Mesenchymal stem cell (in vitro differentiated cells and primary cell): Measurements from ENCODE around the gene TMEM214. TPM values are rescaled to one million over a fixed set of nuclear protein-coding genes. Genes with fewer than 3 reads are reported as not detected.

Experiments used
- DNase-seq: peaks from one replicate; pipeline ENCODE4 v3.0.0-alpha.2; 2013
- H2AFZ ChIP-seq: one replicate; pipeline ENCODE4 v1.6.1; 2013; ENCODE audit warnings: low read depth, mild to moderate bottlenecking, control low read depth, inconsistent platforms, low read length, moderate library complexity
- H2AK5ac ChIP-seq: 2 replicates; pipeline ENCODE4 v1.6.1; 2013; ENCODE audit warnings: low read length, moderate library complexity, mild to moderate bottlenecking, inconsistent platforms; ENCODE audit not compliant: severe bottlenecking
- H2BK120ac ChIP-seq: one replicate; pipeline ENCODE4 v1.6.1; 2013; ENCODE audit warnings: low read depth, mild to moderate bottlenecking, inconsistent platforms, low read length, moderate library complexity
- H2BK12ac ChIP-seq, 2 experiments: one replicate each; pipeline ENCODE4 v1.6.1; 2013; ENCODE audit warnings: inconsistent platforms in 2 of 2, low read length in 2 of 2, mild to moderate bottlenecking in 2 of 2, moderate library complexity in 2 of 2, control low read depth in 1 of 2
- H2BK15ac ChIP-seq: one replicate; pipeline ENCODE4 v1.6.1; 2013; ENCODE audit warnings: mild to moderate bottlenecking, low read depth, inconsistent platforms; ENCODE audit not compliant: poor library complexity, severe bottlenecking
- H2BK5ac ChIP-seq: 2 replicates; pipeline ENCODE4 v1.6.1; 2013; ENCODE audit warnings: low read depth, mild to moderate bottlenecking, low read length, control low read depth, inconsistent platforms; ENCODE audit not compliant: poor library complexity, severe bottlenecking
- H3K14ac ChIP-seq, 2 experiments: one replicate each; pipeline ENCODE4 v1.6.1; 2013; ENCODE audit warnings: inconsistent platforms in 2 of 2, low read length in 2 of 2, control low read depth in 1 of 2, mild to moderate bottlenecking in 1 of 2, moderate library complexity in 1 of 2
- H3K18ac ChIP-seq, 2 experiments: one replicate each; pipeline ENCODE4 v1.6.1; 2013; ENCODE audit warnings: inconsistent platforms in 2 of 2, low read length in 2 of 2, control low read depth in 1 of 2, low read depth in 1 of 2, mild to moderate bottlenecking in 1 of 2
- H3K23ac ChIP-seq, 2 experiments: one replicate each; pipeline ENCODE4 v1.6.1; 2013; ENCODE audit warnings: inconsistent platforms in 2 of 2, low read length in 2 of 2, mild to moderate bottlenecking in 2 of 2, moderate library complexity in 2 of 2, control low read depth in 1 of 2
- H3K27ac ChIP-seq: 2 replicates; pipeline ENCODE4 v1.5.1; 2013; ENCODE audit warnings: mild to moderate bottlenecking, moderate library complexity, low read length, control low read depth, inconsistent platforms; ENCODE audit not compliant: poor library complexity, severe bottlenecking
- H3K27me3 ChIP-seq, 2 experiments: 2 replicates each; pipeline versions ENCODE4 v1.6.1 to v1.7.0; 2013; ENCODE audit warnings: low read length in 2 of 2, mild to moderate bottlenecking in 2 of 2, moderate library complexity in 2 of 2, control low read depth in 1 of 2, inconsistent platforms in 1 of 2; ENCODE audit not compliant: control insufficient read depth in 1 of 2, insufficient read depth in 1 of 2
- H3K36me3 ChIP-seq, 2 experiments: 2 replicates each; pipeline versions ENCODE4 v1.6.1 to v1.7.0; 2013; ENCODE audit warnings: low read length in 2 of 2, control low read depth in 1 of 2, inconsistent platforms in 1 of 2, low read depth in 1 of 2, mild to moderate bottlenecking in 1 of 2; ENCODE audit not compliant: insufficient read depth in 2 of 2, control insufficient read depth in 1 of 2
- H3K4ac ChIP-seq, 2 experiments: one replicate each; pipeline ENCODE4 v1.6.1; 2013; ENCODE audit warnings: inconsistent platforms in 2 of 2, low read length in 2 of 2, mild to moderate bottlenecking in 2 of 2, moderate library complexity in 2 of 2, control low read depth in 1 of 2, low read depth in 1 of 2
- H3K4me1 ChIP-seq: 2 replicates; pipeline ENCODE4 v1.6.1; 2013; ENCODE audit warnings: low read depth, low read length, control low read depth; ENCODE audit not compliant: control insufficient read depth, insufficient read depth
- H3K4me2 ChIP-seq: 2 replicates; pipeline ENCODE4 v1.6.1; 2013; ENCODE audit warnings: low read length, mild to moderate bottlenecking, inconsistent platforms; ENCODE audit not compliant: poor library complexity, severe bottlenecking
- H3K4me3 ChIP-seq, 2 experiments: 2 replicates each; pipeline versions ENCODE4 v1.5.1 to v1.7.0; 2013; ENCODE audit warnings: low read length in 2 of 2, mild to moderate bottlenecking in 2 of 2, control low read depth in 1 of 2, low read depth in 1 of 2; ENCODE audit not compliant: insufficient read depth in 1 of 2
- H3K79me1 ChIP-seq: replicated peaks from 2 replicates; pipeline ENCODE4 v1.6.1; 2013; ENCODE audit warnings: mild to moderate bottlenecking, control low read depth, low read length, inconsistent platforms; ENCODE audit not compliant: poor library complexity, severe bottlenecking
- H3K9ac ChIP-seq: 2 replicates; pipeline ENCODE4 v1.7.0; 2013; ENCODE audit warnings: mild to moderate bottlenecking, low read length, moderate library complexity
- H3K9me3 ChIP-seq: 2 replicates; pipeline ENCODE4 v1.7.0; 2013; ENCODE audit warnings: mild to moderate bottlenecking, low read length; ENCODE audit not compliant: control insufficient read depth
- H4K8ac ChIP-seq: one replicate; pipeline ENCODE4 v1.6.1; 2013; ENCODE audit warnings: inconsistent platforms, mild to moderate bottlenecking, low read length, moderate library complexity
- H4K91ac ChIP-seq: one replicate; pipeline ENCODE4 v1.6.1; 2013; ENCODE audit warnings: mild to moderate bottlenecking, low read length, inconsistent platforms
- WGBS: methylation state at CpG from one replicate; pipeline ENCODE4 v1.1.7; 2013; ENCODE audit warnings: mixed read lengths; 5-methylcytosine and 5-hydroxymethylcytosine counted together
- polyA plus RNA-seq, 2 experiments: library from polyadenylated mRNA; stranded (reverse); fragments of 200-250 nt; gene quantifications; one replicate each; pipeline ENCODE4 v1.2.3, GENCODE V29; 2013

Gene TMEM214
- polyA plus RNA-seq (2013, experiment 1 of 2), result 110 TPM
- 107 TPM for polyA plus RNA-seq (2013, experiment 2 of 2)

GRCh38 chr2:27032495-27033252 lies at the start of gene TMEM214:
Gene TMEM214 (plus strand): TSS chr2:27032965. CDS start chr2:27033016, 51 bp downstream.
- Histone ChIP-seq H2AFZ (peak within 1 kb of the TSS; percentile 1), H3K4me1 (peaks cover 16% of the 10 kb centered on the region), H3K9ac (peak within 1 kb of the TSS; percentile 98), H3K27ac (no peak within 1 kb of the TSS), H4K8ac (peak within 1 kb of the TSS; percentile 91), H3K9me3 (no peaks in the 10 kb centered on the region), H2BK15ac (peak within 1 kb of the TSS; percentile 61), H2AK5ac (peak within 1 kb of the TSS; percentile 9), H3K18ac (peak within 1 kb of the TSS; percentile 88 to 98), H2BK5ac (peak within 1 kb of the TSS; percentile 45), H3K4me3 (peak within 1 kb of the TSS; percentile 89 to 97), H3K23ac (peak within 1 kb of the TSS in 1 of 2 experiments; percentile 53), H3K36me3 (peaks cover 33 to 64% of the 10 kb centered on the region in 2 experiments), H3K27me3 (no peaks in the 10 kb centered on the region), H3K14ac (peak within 1 kb of the TSS in 1 of 2 experiments; percentile 99), H4K91ac (peak within 1 kb of the TSS; percentile 93), H2BK120ac (peak within 1 kb of the TSS; percentile 73), H3K79me1 (peaks cover 43% of the 10 kb centered on the region), H2BK12ac (peak within 1 kb of the TSS in 1 of 2 experiments; percentile 68), H3K4me2 (peak within 1 kb of the TSS; percentile 75), H3K4ac (peak within 1 kb of the TSS; percentile 91 to 99)
- DNase-seq, result peak; percentile 89
- 2% methylated on average over 73 of the region's 76 CpGs for WGBS

- no peak overlapping the region for H2BK15ac ChIP-seq
- H3K79me1 ChIP-seq, result no peaks in the 10 kb centered on the region
- no peak overlapping the region for H3K4me3 ChIP-seq
- H3K27me3 ChIP-seq, result peaks cover 0 to 68% of the 10 kb centered on the region in 2 experiments
- H3K4me2 ChIP-seq, result no peak overlapping the region
- H2BK120ac ChIP-seq, result no peak overlapping the region
- H3K4ac ChIP-seq, result no peak overlapping the region
- H3K18ac ChIP-seq, result no peak overlapping the region
- 90% methylated on average over 1 of the region's 3 CpGs for WGBS
- no peak overlapping the region for H3K9ac ChIP-seq
- no peak overlapping the region for H3K14ac ChIP-seq
- H3K36me3 ChIP-seq, result no peaks in the 10 kb centered on the region
- H4K8ac ChIP-seq, result no peak overlapping the region
- H2BK12ac ChIP-seq, result no peak overlapping the region
- H2AK5ac ChIP-seq, result no peak overlapping the region
- H4K91ac ChIP-seq, result no peak overlapping the region
- H3K27ac ChIP-seq, result no peak overlapping the region
- H2AFZ ChIP-seq, result no peak overlapping the region
- no peak for DNase-seq
- no peak overlapping the region for H2BK5ac ChIP-seq
- no peak overlapping the region for H3K23ac ChIP-seq
- H3K9me3 ChIP-seq, result no peaks in the 10 kb centered on the region
- H3K4me1 ChIP-seq, result peaks cover 1% of the 10 kb centered on the region
These were observed 49.0 kb upstream of the TMEM214 start for GRCh38 chr2:26983746-26984145.

DNA sequence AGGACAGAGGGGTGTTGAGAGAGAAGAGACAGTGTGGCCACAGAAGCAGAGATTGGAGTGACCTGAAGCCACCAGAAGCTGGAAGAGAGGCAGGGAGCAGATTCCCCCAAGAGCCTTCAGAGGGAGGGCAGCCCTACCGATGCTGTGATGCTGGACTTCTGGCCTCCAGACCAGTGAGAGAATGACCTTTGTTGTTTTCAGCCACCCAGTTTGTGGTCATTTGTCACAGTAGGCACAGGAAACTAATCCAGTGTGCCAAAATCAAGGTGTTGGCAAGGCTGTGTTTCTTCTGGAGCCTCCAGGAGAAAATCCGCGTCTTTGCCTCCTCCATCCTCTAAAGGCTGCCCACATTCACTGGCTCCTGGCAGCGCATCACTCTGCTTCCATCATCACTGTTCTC lies 47.0 kb upstream of the TMEM214 start:
- Histone ChIP-seq H3K36me3 (no peaks in the 10 kb centered on the region), H3K4me1 (peaks cover 1% of the 10 kb centered on the region), H2AFZ (no peak overlapping the region), H2AK5ac (no peak overlapping the region), H3K4me3 (no peak overlapping the region), H2BK5ac (no peak overlapping the region), H3K9ac (no peak overlapping the region), H4K91ac (no peak overlapping the region), H3K79me1 (no peaks in the 10 kb centered on the region), H3K14ac (no peak overlapping the region), H2BK120ac (no peak overlapping the region), H2BK12ac (no peak overlapping the region), H3K18ac (no peak overlapping the region), H2BK15ac (no peak overlapping the region), H3K23ac (no peak overlapping the region), H3K27ac (no peak overlapping the region), H4K8ac (no peak overlapping the region), H3K4me2 (no peak overlapping the region), H3K9me3 (no peaks in the 10 kb centered on the region), H3K4ac (no peak overlapping the region), H3K27me3 (peaks cover 0 to 64% of the 10 kb centered on the region in 2 experiments)
- 97% methylated on average over 4 of the region's 4 CpGs for WGBS
- no peak for DNase-seq

DNA sequence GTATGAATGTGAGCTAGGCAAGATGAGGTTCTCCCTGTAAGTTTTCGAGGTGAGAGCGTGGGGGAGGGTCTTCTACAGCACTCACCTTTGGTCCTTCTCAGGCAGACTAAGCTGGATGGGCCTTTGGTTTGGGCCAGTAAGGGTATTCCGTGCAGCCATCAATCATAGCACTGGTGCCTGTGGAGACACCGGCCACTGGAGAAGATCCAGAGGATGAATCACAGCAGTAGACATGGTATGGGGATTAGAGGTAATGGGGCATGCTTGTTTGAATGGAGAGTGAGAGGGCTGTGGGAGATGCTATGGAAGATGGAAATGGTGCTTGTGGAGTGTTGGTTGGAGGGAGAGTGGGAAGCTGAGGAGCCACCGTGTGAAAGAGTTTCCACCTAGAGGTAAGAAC lies 46.2 kb upstream of the TMEM214 start:
- Histone ChIP-seq H4K8ac (no peak overlapping the region), H3K4me3 (no peak overlapping the region), H2BK120ac (no peak overlapping the region), H2BK15ac (no peak overlapping the region), H3K18ac (no peak overlapping the region), H2AK5ac (no peak overlapping the region), H3K14ac (peak overlapping the region in 1 of 2 experiments; percentile 45), H3K4ac (no peak overlapping the region), H2BK12ac (peak overlapping the region in 1 of 2 experiments; percentile 19), H3K36me3 (no peaks in the 10 kb centered on the region), H3K4me2 (no peak overlapping the region), H3K9ac (no peak overlapping the region), H3K27me3 (peaks cover 0 to 63% of the 10 kb centered on the region in 2 experiments), H3K9me3 (no peaks in the 10 kb centered on the region), H3K4me1 (no peaks in the 10 kb centered on the region), H3K23ac (no peak overlapping the region), H2BK5ac (no peak overlapping the region), H2AFZ (no peak overlapping the region), H3K79me1 (no peaks in the 10 kb centered on the region), H3K27ac (no peak overlapping the region), H4K91ac (peak overlapping the region; percentile 29)
- no peak for DNase-seq
- 88% methylated on average over 4 of the region's 5 CpGs for WGBS
